DMS153 treated with DMSO at 0.1 percent for 48 hours (cell line): Measurements from ENCODE around the gene PLEKHA7.

Source experiments
- DNase-seq: peaks from one replicate; lab custom pipeline; 2025; ENCODE audit not compliant: unreplicated experiment; lab: John Stamatoyannopoulos, UW

PLEKHA7 gene

GRCh38 chr11:16744128-16744725 lies 270.0 kb downstream of the PLEKHA7 start:
- DNase-seq = no peak

GRCh38 chr11:16743478-16743877 lies 270.7 kb downstream of the PLEKHA7 start:
- DNase-seq = no peak

GRCh38 chr11:16741473-16741872 lies 272.7 kb downstream of the PLEKHA7 start:
- no peak for DNase-seq

- DNase-seq = peak; percentile 66
Observed at GRCh38 chr11:16738947-16739815, 275.0 kb downstream of the PLEKHA7 start.

GRCh38 chr11:16738193-16738946 lies 275.8 kb downstream of the PLEKHA7 start, which contains the start of gene C11orf58:
Gene C11orf58, plus strand, starts transcription at chr11:16738647. Its CDS starts 132 bp downstream, at chr11:16738779.
- peak; percentile 96 for DNase-seq

GRCh38 chr11:16737818-16738192 lies 276.4 kb downstream of the PLEKHA7 start:
- peak; percentile 42 for DNase-seq
